Measurements from ENCODE around the gene TGFB2.
A peak's percentile ranks its signal among the peaks of the same experiment; 100 is the strongest.

DNA sequence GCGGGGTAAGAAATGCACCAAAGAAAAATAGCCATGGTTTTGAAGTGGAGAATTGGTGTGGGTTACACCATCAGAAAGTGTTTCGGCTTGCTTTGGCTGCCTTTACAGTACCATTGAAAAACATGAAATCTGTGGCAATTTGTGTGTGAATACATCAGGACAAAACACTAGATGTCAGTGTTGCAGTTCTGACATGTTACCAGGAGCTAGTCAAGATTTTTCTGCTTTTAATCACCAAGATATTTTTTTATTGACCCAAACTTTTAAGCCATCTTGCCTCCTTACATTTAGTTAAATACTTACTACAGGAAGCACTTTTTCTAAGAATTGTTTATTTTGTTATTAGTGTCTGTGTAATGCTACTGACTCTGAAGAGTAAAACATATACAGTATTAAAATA lies 45.7 kb upstream of the TGFB2 start:
- TF ChIP-seq, protein P1, sequence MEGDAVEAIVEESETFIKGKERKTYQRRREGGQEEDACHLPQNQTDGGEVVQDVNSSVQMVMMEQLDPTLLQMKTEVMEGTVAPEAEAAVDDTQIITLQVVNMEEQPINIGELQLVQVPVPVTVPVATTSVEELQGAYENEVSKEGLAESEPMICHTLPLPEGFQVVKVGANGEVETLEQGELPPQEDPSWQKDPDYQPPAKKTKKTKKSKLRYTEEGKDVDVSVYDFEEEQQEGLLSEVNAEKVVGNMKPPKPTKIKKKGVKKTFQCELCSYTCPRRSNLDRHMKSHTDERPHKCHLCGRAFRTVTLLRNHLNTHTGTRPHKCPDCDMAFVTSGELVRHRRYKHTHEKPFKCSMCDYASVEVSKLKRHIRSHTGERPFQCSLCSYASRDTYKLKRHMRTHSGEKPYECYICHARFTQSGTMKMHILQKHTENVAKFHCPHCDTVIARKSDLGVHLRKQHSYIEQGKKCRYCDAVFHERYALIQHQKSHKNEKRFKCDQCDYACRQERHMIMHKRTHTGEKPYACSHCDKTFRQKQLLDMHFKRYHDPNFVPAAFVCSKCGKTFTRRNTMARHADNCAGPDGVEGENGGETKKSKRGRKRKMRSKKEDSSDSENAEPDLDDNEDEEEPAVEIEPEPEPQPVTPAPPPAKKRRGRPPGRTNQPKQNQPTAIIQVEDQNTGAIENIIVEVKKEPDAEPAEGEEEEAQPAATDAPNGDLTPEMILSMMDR (IDR thresholded peaks at IDR 0.05 in 4 of 5, conservative IDR thresholded peaks at IDR 0.05 in 1 of 5), result peak in 2 of 5 experiments; percentile 13 to 36
- no peak for TF ChIP-seq POLR2A (IDR thresholded peaks at IDR 0.05)
